OCI-LY1 (cell line): ENCODE measurements around the gene MYH7.

Experiments used
- EZH2 ChIP-seq: fragments of 200-600 bp; sonication (generic), shearing (Covaris generic); IDR thresholded peaks from 2 replicates; pipeline ENCODE4 v1.8.0; 2017; ENCODE audit warnings: borderline replicate concordance, mixed run types, mild to moderate bottlenecking, antibody characterized with exemption, low read length, moderate library complexity, mixed read lengths
- TF ChIP-seq, protein P1 (sequence below): fragments of 200-600 bp; sonication (generic), shearing (Covaris generic); IDR thresholded peaks from 2 replicates; pipeline ENCODE4 v1.5.1; 2017; ENCODE audit warnings: mild to moderate bottlenecking, antibody characterized with exemption, low read length, moderate library complexity, mixed read lengths

DNA sequence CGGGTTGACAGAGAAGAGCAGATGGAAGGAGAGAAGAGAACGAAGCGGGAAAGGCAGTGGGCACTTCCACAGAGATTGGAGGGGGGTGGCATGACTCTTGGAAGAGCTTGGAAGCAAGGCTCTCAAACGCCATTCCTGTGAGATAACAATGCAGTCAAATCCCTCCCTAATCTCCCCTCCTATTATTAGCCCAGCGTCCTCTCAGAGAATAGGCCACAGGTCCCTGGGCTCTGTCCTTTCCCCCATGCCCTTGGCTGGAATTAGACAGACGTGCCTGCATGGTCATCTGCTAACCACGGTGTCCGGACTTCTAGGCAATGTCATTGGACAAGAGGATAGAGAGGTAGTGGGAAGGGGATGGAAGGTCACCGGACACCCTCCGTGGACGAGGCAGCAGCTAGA is 8.0 kb upstream of the MYH7 start:
- TF ChIP-seq, protein P1, sequence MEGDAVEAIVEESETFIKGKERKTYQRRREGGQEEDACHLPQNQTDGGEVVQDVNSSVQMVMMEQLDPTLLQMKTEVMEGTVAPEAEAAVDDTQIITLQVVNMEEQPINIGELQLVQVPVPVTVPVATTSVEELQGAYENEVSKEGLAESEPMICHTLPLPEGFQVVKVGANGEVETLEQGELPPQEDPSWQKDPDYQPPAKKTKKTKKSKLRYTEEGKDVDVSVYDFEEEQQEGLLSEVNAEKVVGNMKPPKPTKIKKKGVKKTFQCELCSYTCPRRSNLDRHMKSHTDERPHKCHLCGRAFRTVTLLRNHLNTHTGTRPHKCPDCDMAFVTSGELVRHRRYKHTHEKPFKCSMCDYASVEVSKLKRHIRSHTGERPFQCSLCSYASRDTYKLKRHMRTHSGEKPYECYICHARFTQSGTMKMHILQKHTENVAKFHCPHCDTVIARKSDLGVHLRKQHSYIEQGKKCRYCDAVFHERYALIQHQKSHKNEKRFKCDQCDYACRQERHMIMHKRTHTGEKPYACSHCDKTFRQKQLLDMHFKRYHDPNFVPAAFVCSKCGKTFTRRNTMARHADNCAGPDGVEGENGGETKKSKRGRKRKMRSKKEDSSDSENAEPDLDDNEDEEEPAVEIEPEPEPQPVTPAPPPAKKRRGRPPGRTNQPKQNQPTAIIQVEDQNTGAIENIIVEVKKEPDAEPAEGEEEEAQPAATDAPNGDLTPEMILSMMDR, result no peak
- no peak for TF ChIP-seq EZH2
